ENCODE data around the gene NFYC. TPM values are rescaled to one million over a fixed set of nuclear protein-coding genes. Genes with fewer than 3 reads are reported as not detected.

The NFYC gene
- total RNA-seq, 4 donors from 2014 or later = 31.8 to 63.3 (median 44.0) TPM

- Histone ChIP-seq H3K27me3 (no peaks in the 10 kb centered on the region), H3K36me3 (no peaks in the 10 kb centered on the region), H3K4me3 (peak within 1 kb of the TSS; percentile 26 to 74), H3K4me1 (no peaks in the 10 kb centered on the region), H3K27ac (peak within 1 kb of the TSS in 1 of 2 donors; percentile 73), H3K9me3 (no peaks in the 10 kb centered on the region)
- DNase-seq = peak; percentile 70 to 81
- peak in 1 of 2 donors; percentile 28 for TF ChIP-seq POLR2A (IDR thresholded peaks at IDR 0.05)
- TF ChIP-seq, protein P1, sequence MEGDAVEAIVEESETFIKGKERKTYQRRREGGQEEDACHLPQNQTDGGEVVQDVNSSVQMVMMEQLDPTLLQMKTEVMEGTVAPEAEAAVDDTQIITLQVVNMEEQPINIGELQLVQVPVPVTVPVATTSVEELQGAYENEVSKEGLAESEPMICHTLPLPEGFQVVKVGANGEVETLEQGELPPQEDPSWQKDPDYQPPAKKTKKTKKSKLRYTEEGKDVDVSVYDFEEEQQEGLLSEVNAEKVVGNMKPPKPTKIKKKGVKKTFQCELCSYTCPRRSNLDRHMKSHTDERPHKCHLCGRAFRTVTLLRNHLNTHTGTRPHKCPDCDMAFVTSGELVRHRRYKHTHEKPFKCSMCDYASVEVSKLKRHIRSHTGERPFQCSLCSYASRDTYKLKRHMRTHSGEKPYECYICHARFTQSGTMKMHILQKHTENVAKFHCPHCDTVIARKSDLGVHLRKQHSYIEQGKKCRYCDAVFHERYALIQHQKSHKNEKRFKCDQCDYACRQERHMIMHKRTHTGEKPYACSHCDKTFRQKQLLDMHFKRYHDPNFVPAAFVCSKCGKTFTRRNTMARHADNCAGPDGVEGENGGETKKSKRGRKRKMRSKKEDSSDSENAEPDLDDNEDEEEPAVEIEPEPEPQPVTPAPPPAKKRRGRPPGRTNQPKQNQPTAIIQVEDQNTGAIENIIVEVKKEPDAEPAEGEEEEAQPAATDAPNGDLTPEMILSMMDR (IDR thresholded peaks at IDR 0.05) = peak in 1 of 4 experiments; percentile 30
- intact Hi-C loops (cut with DNase I; ENCODE audit: low total_unique reads) = no loop called here
Measured at GRCh38 chr1:40665335-40666171, 26.0 kb upstream of the NFYC start, which contains the start of gene RIMS3. RIMS3 (minus strand) TSS chr1:40665682; CDS start chr1:40641925, 23,757 bp downstream.

DNA sequence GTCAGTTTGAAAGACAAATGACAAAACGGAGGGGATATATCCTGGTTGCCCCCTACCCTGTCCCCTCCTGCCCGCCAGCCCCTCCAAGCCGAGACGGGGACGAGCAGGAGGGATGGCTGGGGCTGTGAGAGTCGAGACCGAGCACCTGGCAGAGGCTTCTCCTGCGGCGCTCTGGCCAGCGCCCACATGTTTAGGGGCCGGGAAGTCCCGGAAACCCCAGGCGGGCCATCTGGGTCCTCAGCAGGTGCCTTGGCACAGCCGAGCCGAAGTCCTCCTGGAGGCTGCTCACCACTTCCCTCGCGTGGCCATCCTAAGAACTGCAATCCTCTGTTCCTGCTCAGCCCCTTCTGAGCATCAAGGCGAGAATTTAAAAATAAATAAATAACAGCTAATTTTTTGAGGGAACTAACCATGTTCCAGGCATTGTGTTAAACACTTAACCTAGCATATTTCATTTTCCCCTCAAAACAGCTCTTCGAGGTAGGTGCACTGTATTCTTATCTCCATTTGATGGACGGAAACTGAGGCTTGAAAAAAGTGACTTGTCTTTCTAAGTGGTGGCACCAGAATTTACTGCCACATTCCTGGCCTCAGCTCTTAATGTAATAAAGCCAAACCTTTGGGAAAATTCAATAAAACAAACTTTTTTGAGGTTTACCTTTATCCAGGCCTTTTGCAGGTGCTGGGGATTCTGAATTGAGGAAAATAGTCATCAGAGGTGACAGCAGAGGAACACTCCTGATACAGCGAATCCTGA lies 22.6 kb upstream of the NFYC start:
- H3K4me1 ChIP-seq = no peaks in the 10 kb centered on the region
- H3K36me3 ChIP-seq = no peaks in the 10 kb centered on the region
- H3K4me3 ChIP-seq = no peak overlapping the region
- H3K9me3 ChIP-seq = no peaks in the 10 kb centered on the region
- no peak overlapping the region for H3K27ac ChIP-seq
- intact Hi-C loops (cut with DNase I; ENCODE audit: low total_unique reads) = no loop called here
- no peaks in the 10 kb centered on the region for H3K27me3 ChIP-seq
- TF ChIP-seq, protein P1 (IDR thresholded peaks at IDR 0.05) = peak; percentile 76 to 97 (median 82)
- no peak for TF ChIP-seq POLR2A (IDR thresholded peaks at IDR 0.05)
- peak; percentile 71 to 75 for DNase-seq

DNA sequence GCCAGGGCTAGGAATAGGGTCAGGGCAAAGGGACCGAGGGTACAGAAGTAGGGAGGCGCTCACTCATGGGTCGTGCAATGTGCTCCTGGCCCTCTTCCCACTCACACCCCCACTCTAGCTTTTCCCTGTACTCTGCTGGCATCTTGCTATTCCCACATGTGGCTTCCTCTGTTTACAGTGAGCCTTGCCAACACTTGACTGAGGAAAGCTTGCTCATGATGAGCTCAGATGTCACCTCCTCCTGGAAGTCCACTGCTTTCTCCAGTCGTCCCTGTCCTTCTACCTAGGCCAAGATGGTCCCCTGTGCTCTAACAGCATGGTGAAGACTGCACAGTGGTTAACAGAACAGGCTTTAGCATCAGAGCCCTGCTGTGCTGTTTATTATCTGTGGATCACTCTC lies 18.1 kb upstream of the NFYC start:
- Histone ChIP-seq H3K27me3 (no peaks in the 10 kb centered on the region), H3K27ac (no peak overlapping the region), H3K4me3 (no peak overlapping the region), H3K36me3 (no peaks in the 10 kb centered on the region), H3K9me3 (no peaks in the 10 kb centered on the region), H3K4me1 (no peaks in the 10 kb centered on the region)
- intact Hi-C loops (cut with DNase I; ENCODE audit: low total_unique reads) = no loop called here
- DNase-seq = no peak
- TF ChIP-seq, protein P1 (IDR thresholded peaks at IDR 0.05) = no peak
- TF ChIP-seq POLR2A (IDR thresholded peaks at IDR 0.05) = no peak

GRCh38 chr1:40676501-40676900 lies 15.0 kb upstream of the NFYC start:
- Histone ChIP-seq H3K27me3 (no peaks in the 10 kb centered on the region), H3K4me3 (no peak overlapping the region), H3K4me1 (no peaks in the 10 kb centered on the region), H3K27ac (no peak overlapping the region), H3K9me3 (no peaks in the 10 kb centered on the region), H3K36me3 (no peaks in the 10 kb centered on the region)
- intact Hi-C loops (cut with DNase I; ENCODE audit: low total_unique reads) = no loop called here
- no peak for DNase-seq
- TF ChIP-seq POLR2A (IDR thresholded peaks at IDR 0.05) = no peak
- TF ChIP-seq, protein P1 (IDR thresholded peaks at IDR 0.05) = no peak

Data from uterus (tissue), 4 donors.